GM12872 (cell line): Measurements from ENCODE around the gene EEF1A2.

Experiments
- TF ChIP-seq, protein P1 (sequence below): IDR thresholded peaks from 3 replicates; pipeline ENCODE4 v1.5.1; 2011; ENCODE audit warnings: low read depth, mild to moderate bottlenecking, low read length, moderate library complexity; ENCODE audit not compliant: insufficient read depth

EEF1A2 gene

DNA sequence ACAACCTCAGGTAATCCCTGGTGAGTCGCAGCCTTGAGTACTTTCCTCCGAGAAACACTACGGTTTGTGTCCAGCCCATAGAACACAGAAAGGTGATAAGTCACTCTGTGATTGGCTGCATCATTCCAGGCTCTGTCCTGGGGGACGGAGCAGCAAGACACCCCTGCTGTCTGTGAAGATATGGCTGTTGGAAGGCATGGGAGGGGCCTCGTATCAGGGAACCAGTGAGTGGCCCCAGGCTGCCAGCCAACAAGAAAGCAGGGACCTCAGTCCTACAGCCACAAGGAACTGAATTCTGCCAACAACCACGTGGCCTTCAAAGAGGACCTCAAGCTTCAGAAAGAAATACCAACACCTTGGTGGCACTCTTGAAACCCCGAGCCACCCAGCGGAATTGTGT is 6.4 kb upstream of the EEF1A2 start:
- TF ChIP-seq, protein P1, sequence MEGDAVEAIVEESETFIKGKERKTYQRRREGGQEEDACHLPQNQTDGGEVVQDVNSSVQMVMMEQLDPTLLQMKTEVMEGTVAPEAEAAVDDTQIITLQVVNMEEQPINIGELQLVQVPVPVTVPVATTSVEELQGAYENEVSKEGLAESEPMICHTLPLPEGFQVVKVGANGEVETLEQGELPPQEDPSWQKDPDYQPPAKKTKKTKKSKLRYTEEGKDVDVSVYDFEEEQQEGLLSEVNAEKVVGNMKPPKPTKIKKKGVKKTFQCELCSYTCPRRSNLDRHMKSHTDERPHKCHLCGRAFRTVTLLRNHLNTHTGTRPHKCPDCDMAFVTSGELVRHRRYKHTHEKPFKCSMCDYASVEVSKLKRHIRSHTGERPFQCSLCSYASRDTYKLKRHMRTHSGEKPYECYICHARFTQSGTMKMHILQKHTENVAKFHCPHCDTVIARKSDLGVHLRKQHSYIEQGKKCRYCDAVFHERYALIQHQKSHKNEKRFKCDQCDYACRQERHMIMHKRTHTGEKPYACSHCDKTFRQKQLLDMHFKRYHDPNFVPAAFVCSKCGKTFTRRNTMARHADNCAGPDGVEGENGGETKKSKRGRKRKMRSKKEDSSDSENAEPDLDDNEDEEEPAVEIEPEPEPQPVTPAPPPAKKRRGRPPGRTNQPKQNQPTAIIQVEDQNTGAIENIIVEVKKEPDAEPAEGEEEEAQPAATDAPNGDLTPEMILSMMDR, result no peak

DNA sequence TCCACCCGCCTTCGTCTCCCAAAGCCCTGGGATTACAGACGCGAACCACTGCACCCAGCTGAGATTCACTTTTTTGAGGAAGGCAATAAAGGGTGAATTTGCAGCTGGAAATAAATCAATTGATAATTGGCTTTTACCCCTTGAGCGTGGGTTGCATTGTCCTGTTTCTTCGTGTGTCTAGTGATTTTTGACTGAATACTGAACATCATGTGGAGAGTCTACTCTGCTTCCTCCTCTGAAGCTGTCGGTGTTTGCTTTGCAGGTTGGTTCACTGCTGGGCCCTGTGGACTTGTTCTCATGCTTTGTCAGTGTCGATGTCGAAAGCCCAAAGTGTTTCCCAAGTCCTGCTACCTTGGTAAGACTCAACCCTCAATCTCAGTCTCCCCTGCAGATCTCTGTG is 5.8 kb upstream of the EEF1A2 start:
- TF ChIP-seq, protein P1, result no peak

DNA sequence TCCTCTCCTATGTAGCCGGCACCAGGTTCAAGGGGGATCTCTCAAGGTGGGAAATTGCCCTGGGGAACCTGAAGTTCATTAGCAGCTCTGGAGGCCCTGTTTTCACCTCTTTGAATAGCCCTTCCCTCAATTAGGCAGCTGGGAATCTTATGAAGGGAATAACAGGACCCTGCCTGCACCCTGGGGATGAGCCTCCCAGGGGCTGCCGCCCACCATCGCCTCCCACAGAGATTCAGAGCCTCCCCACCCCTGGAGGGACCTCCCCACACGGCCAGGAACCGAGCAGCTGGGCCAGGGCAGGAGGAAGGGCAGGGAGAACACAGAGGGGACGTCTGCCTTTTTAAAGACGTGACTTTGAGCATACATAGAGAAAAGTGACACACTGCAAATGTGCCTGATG is 4.6 kb upstream of the EEF1A2 start:
- TF ChIP-seq, protein P1, result no peak

DNA sequence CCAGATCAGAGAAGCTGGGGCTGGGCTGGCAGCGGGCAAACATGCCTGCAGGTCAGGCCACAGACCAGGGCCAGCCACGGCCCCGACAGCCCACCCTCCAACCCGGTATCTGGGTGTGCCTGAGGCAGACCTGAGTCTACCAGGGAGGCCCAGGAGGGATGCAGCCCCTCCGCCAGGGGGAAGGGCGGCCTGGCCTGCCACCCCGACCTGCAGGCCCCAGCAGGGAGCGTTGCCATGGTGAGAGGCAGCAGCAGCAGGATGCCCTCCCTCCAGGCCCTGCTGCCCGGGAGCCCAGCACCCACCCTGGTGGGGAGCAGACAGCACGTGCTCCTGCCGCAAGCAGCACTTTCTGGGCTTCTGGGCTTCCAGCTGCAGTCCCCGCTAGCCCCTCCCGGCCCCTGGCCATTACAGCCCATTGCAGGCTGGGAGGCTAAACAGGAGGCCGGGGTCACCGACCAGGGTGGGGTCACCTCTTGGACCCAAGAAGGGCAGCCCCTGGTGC is 3.8 kb upstream of the EEF1A2 start:
- TF ChIP-seq, protein P1, result no peak

DNA sequence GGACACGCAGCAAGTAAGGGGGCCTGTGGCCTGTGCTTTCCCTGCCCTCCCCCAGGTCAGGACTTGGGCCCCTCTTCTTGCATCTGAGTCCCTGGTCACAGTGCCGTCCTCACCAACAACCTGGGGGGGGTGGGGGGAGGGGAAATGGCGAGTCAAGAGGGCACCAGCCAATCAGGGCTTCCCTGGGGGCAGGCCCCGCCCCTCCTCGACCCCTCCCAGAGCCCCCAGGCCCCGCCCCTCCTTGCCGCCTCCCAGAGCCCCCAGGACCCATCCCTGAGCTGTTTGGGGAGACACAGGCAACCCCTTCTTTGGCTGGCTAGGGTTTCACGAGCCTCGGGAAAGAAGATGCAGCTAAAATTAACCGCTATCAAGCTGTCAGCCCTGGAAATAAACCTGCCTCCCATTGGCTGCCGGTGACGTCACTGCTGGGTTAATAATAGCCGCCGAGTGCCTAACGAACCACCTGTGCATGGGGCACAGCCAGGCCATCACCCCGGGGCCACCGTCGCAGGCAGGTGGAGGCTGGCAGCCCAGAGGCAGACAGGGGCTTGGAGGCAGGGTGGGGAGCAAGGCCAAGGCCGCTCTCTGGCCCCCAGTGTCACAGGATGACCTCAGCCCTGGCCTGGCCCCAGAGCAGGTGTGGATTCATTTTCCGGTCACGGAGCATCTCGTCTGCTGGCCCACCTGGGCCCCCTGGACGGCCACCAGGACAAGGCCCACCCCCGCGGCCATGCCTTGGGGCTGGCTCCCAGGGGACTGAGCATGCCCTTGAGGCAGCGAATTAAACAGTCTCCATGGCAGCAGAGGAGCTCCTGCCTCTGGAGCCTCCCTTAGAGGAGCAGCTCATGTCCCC is 3.2 kb upstream of the EEF1A2 start:
- TF ChIP-seq, protein P1, result no peak

DNA sequence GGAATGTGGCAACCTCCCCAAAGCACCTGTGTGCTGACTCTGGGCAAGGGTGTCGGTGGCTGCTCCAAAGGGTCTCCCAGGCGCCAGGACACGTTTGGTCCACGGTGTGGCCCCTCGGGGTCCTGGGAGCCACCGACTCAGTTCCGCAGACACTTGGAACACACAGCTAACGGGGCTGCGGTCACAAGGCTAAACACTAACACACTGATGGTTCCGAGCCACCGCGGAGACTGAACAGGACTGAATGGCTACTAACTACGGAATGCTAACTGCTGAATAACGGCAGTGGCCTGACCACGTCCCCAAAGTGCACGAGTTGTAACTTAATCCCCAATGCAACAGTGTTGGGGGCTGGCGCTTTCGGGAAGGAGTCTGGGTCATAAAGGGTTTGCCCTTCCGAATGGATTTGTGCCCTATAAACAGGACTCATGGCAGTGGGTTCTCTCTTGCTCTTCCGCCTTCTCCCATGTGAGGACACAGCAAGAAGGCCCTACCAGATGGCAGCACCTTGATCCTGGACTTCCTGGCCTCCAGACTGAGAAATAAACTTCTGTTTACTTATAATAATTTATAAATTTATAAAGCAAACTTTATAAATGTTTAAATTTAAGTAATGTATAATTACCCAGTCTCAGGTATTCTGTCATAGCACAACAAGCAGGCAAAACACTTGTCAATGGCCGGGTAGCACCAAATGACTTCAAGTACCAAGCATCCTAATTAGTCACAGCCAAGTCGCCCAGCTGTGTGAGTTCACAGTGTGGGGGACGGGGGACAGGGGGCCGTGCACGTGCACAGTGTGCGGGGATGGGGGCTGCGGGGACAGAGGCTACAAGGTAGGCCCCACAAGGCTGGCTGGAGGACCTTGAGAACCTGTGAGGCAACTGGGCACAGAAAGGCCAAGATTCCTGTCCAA is 2.3 kb upstream of the EEF1A2 start:
- TF ChIP-seq, protein P1, result no peak
